ENCODE results near the gene INPP5A.

Gene INPP5A

DNA sequence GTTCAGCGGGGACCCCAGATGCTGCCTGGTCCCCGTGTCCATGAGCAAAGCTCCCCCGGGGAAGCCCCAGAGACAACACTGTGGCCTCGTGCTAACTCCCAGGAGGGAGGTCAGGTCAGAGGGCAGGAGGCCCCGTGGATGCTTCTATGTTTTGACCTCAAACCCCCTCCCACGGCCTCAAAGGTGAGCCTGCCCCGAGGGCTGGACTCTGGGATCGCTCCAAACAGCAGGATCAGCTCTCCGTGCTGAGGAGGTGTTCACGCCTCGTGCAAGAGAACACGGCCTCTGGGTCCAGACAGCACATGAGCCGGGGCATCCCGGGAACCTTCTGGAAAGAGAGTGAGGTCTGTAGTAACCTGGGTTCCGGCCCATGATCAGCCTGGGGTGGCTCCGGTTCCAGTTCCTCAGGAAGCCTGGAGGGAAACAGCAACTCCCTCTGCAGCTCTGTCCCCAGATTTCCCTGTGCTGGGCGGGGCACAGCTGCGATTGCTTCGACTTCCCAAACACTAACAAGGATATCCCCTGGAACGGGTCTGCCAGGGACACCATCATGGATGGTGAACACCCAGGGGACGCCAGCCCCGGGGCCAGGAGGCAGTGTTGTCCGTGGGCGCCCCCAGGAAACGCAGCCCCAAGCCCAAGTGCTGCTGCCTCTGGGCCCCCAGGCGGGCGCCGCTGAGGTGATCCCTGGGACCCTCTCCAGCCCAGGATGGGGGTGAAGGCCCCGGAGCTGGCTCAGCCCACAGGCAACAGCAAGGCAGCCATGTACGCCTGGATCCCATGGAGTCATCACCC, 18.0 kb upstream of the INPP5A start:
- no peak for DNase-seq

DNA sequence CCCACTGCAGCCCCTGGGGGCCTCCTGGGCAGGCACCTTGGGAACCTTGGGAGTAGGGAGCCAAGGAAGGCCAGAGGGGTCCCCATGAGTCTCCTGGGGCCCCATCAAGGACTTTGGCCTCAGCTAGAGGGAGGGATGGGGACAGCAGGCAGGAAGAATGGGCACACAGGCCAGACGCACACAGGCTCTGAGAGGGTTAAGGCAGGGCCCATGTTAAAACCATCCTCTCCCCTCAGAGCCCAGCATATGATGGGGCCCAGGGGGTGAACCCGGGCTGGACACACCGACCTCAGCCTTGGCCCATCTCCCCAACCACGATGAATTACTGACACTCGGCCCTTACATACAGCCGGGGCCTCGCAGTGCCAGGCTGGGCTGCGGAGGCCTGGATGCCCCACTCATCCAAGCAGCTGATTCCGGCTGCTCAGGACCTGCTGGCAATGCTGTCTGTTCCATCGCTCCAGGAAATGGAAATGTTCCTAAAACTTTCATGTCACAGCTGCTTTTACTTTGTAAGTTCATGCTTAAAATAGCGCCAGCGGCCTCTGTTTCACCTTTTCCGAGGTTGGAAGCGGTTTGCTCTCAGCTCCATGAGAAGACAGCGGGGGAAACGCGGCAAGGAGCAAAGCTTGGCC, 17.3 kb upstream of the INPP5A start:
- DNase-seq: no peak

DNA sequence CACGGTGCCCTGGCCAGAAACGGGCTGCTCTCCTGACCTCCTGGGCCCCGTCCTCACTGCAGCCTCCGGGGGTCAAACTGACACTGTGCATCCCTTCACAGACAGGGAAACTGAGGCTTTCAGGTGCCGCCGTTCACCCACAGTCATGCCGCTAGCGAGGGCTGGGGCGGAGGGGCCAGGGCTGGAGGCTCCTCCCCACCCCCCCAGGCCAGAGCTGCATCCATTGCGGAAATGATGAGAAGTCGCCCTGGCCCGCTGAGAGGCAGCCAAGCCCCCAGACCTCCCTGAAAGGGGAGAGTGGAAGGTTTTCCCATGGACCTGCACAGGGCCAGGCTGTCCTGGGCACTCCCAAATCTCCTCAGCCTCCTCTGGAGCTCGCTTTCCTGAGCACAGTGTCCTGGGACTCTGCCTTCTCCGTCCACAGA, 16.5 kb upstream of the INPP5A start:
- DNase-seq: no peak

DNA sequence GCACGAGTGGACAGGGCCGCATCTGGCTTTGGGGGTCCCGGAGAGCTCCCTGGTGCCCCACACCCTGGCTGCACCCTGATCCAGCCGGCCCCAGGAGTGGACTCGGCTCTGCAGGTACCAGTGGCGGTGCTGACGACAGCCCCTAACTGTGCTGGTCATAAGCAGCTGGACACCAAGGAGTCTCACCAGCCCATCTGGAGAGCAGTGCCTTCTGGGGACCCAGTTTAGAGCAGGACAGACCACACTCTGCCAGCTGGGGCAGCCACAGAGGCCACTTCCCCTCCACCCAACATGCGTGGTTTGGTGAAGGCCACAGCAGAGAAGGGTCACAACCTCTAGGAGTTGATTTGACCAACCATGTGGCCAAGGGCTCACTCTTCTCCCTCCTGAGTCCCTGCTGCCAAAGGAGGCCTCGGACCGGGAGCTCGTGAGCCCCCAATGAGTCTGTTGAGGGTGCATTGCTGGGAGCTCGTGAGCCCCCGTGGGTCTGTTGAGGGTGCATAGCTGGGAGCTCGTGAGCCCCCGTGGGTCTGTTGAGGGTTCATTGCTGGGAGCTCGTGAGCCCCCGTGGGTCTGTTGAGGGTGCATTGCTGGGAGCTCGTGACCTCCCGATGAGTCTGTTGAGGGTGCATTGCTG, 16.0 kb upstream of the INPP5A start:
- no peak for DNase-seq

DNA sequence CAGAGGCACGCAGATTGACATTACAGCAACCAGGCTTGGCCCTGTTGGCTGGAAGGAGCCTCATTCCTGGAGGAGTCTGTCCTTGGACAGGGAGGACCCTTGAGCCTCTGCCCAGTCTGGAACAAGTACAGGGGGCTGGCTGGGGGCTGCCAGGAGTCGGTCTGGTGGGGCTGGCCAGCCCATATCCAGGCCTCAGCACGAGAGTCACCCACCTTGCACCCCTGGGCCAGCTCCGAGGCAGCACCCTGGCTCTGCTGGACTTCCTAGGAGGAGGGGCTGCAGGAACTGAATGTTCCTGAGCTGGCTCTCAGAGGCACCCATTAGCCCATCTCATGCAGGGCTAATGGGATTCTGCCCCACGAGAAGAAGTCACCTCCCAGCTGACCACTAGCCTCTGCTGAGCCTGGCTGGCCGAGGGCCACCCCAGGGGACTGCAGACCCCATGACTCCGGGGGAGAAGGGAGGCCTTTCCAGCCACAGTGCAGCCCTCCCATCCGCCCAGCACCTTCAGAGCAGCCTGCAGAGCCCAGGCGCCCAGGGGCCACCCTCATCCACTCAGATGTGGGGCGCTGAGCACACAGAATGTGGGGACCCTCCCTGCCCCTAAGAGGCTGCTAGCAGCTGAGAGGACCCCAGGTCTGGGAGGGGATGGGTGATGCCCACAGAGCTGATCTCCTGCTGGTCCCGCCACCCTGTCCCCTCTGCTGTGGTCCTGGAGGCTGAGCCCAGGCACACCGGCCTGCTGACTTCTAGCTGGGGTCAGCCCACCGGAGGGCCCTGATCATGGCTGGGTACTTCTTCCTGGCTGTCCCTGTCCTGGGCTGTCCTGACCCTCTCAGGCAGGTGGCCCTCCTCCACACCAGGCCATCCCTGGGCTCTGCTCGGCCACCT, 14.8 kb upstream of the INPP5A start:
- no peak for DNase-seq

DNA sequence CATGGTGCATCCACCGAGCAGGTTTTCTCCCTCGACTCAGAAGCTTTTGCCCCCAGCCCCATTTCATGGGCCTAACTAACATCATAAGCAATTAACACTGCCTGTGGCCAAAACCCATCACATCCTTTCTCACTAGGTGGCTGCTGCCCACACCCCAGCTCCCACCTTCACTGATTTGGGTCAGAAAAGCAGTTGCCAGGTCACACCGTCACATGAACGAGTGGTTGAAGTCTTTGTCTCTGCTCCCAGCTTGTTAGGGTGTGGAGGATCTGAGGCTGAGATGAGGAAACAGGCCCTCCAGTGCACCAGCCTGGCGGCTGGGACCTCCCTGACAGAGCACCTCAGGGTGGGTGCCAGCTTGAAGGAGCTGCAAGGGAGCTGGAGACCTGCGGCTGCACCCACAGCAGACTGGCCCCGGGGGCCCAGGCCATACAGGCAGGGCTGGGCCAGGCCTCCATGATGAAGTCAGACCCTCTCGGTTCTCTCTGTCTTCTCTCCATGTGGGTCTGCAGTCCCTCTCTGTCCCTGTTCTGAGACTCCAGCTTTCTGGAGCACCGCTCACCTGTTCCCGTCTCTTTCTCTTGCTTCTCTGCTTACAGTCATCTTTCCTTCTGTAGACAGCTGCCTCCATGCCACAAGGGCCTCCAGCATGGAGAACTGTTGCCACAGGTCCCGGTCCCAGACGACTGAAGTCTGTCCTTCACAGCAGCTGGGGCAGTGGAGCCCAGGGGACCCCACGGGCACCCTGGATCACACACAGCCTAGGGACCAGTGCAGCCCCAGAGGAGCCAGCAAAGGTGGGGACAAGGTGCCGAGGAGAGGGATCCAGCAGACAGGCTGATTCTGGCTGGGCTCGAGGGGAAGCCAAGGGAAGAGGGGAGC, 13.8 kb upstream of the INPP5A start:
- no peak for DNase-seq

DNA sequence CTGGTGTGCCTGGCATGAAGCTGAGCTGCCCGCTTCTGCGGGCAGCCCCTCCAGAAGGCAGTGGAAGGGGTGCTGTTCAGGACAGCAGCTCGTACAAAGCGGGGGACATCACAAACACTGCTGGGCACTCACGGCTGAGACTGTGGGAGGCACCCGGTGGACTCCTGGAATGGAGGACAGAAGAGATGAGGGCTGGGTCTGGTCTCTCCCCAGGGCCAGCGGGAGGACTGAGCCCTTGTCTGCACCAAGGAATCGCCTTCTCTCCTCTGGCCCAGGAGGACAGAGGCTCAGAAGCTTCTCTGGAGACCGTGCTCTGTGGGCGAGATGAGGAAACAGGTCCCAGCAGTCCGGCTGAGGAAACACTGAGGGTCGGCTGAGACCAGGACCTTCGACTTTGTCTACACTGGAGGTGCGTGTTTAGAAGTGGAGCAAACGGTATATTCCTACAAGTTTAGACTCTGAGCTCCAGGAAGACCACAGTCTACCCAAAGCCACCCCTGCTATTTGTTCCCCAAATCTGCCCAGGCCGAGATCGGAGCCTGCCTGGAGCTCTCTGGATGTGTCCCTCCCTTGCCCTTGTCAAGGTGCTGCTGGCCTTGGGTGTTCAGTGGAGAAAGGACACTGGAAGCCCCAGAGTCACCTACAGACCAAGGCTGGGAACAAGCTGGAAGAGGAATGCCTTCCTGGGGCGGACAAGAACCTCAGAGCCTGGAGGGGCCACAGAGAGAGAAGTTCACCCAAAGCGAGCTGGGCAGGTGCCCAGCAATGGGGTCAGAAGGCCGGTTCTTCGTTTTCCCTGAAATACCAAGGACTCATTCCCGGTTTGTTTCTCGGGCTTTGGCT, 12.9 kb upstream of the INPP5A start:
- DNase-seq: no peak

DNA sequence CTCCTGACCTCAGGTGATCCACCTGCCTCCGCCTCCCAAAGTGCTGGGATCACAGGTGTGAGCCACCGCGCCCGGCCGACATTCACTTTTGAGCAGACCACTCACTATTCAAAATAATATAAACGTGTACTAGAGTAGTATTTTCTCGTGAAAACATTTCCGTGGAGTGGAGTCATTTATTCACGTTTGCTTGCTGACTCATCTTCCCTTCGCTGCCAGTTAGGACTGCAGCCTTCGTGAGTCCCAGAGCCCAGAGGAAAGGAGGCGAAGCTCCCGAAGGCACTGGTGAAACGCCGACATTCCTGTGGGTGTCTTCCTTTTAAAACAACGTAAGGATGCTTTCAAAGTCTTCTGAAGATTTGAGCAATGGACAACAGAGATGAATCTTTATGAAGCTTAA, 10.9 kb upstream of the INPP5A start:
- DNase-seq: no peak

DNA sequence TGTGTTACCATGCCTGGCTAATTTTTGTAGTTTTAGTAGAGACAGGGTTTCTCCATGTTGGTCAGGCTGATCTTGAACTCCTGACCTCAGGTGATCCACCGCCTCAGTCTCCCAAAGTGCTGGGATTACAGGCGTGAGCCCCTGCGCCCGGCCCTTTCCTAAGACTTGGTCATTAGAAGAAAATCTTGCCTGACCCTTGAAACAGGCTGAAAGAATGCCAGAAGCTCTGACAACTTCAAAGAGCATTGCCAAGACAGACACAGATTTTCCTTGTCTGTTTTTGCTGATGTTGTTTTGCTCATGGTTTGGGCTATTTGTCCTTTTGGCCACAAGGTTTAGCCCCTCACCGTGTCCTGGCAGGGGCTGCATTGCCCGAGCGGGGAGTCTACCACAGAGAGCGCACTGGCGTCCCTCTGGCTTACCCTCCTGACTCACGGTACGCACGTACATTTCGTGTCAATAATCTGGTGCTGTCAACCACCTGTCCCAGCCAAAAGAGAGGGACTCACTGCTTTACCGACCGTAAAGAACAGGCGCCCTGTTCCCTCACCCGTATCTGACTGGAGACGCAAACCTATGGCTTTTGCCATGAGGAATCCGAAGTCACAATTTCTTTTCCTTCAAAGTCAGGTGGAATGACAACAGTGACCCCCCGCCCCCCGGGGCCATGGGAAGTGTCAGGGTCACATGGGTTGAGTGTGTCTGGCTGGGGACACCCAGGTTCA, 10.1 kb upstream of the INPP5A start:
- DNase-seq: no peak

DNA sequence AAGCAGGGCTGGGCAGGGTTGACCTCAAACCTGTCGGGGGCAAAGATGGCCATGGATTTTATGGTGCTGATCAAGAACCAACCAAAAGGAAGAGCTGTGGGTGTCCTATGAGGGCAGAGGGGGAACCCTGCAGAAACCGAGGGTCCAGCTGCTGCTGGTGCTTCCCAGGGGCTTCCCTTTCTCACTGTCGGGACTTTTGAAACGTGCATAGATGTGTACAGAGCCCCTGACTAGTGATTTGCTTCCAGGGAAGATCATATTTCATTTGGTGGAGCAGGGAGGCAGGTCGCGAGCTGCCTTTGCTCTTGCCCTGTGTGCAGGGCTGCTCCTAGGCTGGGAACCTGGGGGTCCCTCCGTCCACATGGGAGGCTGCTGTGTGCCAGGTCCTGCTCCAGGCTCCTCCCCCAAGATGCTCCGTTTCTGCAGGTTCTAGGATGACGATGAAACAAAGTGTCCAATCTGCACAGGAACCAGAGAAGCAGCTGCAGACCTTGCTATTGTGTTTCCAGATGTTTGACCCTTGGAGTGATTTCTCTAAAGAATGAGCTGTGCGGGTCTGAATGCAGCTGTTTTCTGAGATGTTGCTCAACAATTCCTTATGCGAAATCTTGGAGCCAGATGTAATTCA, 9.4 kb upstream of the INPP5A start:
- no peak for DNase-seq

DNA sequence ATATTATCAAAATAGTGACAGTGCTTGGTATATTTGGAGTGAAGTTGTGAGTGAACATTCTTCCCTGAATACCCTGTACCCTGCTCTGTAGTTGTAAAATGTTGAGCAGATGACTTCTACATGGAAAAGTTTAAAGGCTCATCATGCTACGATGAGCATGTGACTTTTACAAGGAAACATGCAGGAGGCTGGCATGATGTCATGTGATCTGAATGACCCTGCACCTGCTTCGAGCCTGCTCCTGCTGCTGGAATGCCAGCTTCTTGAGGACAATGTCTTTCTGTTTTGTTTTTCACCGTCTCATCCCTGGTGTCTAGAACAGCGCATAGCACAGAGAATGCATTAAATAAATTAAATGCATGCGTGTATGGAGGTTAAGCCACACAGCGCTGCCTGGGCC, 5.4 kb upstream of the INPP5A start:
- DNase-seq: no peak

DNA sequence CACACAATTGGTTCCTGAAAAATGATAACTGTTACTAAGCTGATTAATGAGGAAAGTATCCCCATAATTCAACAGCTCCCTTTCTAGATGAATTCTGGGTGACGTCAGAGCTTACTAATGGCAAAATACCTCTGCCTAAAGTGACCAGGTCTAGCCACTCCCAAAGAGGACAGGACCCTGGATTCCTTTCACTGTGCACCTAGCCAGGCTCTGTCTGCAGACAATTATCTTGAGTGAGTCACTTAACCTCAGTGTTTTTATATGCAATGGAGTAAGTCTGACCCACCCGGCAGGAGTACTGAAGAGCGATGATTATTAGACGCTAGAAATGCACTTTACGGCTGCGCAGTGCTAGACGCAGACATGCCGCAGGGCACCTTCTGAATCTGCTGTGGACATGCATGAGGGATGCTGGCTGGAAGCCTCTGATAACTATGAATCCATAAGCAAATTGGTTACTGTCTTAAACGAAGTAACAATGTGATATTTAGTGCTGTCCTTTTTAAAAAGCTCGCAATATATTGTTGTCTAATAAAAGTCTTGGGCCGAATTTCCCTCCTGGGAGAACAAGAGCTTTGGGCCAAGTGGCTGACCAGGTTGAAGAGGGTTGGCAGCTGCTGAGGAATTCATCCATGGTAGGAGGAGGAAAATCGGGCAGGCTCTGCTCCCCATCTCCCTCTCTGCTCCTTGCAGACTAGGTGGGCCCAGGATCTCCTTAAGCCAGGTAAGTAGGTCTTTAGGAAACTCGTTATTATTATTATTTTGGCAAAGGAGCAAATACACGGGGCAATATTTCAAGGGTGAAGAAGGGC, 4.6 kb upstream of the INPP5A start:
- no peak for DNase-seq

DNA sequence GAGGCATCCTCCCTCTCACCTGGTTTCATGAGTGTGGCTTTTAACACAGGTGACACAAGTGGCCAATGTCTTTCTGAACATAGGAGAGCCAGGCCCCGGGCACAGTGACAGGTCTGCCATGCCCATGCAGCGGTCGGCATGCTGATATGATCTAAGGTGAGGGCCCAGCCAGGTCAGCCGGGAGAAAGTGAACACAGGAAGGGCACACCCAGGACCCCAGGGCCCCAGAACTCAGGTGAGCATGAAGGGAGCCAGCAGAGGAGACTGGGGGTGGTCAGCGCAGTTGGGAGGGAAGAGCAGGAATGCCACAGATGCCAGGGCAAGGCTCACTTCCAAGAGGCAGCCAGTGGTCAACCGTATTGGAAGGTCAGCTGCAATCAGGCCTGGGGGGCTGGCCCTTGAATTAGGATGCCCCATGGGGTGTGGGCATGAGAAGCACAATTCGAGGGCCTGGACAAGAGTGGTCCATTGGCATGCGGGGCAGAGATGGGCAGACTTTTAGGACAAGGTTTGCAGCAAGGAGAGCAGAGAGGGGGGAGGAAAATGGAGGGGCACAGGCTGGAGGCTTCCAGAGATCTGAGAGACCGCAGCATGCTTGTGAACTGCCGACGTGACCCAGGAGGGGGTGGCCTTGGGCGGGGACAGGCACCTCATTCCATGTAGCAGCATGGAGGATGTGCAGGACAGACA, 3.9 kb upstream of the INPP5A start:
- no peak for DNase-seq

DNA sequence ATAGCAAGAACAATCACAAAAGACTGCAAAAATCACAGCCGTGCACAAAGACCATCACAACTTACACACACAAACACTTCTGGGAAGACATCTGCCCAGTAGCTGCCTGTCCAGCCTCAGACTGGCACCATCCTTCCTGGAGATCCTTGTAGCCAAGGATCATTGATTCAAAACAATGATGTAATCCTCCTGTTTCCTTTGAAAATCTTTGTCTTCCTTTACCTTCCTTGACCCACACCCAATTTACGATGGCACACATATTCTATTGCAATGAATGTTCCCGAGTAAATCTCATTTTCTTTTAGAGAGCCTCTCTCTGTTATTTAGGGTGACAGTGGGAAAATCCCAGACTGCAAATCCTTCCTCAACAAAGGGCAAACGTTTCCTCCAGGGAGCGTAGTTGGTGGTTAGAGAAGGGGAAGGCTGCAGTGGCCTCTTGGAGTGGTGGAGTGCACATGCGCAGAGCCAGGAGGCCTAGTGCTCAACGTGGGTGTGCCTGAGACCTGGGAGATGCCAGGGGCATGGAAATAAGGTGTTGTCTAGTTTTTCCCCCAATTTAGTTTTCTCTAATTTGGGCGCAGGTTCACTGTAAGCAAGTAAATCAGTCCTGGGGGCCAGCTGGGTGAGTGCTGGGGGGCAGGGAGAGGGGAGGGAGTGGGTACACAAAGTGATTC, 3.1 kb upstream of the INPP5A start:
- DNase-seq: no peak

DNA sequence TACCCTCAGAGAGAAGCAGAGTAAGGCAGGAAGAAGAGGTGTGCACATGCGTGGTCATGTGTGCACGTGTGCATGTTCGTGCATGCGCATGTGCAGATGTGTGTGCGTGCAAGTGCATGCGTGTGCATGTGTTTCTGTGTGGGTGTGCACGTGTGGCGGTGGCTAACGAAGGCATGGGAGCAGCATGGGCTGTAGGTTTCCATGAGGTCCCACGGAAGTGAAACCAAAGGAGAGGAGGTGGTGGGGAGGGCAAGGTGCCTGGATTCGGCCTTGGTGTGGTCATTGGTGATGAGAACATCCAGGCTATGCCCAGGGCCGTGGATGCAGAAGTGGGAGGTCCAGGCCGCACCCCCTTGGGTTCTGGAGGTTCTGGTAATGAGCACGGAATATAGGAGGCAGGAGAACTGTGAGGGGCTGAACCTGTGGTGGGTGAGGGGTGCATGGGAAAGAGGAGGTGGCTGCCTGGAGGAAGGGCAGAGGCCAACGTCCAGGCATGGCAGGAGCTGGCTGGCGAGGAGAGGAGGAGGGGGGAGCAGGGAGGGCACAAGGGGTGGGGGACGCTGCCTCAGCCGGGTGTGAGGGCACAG, 2.4 kb upstream of the INPP5A start:
- no peak for DNase-seq

DNA sequence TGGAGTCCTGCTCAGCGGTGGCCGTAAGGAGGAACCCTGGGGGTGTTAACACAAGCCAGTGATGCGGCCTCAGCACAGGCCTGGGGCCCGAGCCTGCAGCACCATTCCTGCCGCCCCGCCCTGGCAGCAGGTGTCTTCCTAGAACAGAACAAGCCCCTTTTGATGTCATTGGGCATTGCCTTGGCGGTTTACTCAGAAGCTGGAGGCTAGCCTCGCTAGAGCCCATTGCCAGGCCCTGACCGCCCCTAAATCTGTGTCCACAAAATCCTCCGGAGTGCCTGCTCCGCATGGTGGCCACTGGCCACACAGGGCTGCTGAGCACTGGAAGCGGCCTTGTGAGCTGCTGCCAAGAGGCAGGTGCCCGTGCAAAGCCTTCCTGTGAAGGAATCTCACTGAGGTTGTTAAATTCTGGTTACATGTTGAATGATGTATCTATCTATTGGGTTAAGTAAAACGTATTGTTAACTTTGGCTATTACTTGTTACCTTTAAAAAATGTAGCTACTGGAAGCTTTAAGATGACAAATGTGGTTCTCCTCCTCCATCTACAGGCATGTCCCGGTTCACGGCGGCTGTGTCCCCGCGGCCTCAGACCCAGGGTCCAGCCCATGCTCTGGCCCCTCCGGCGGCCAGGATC, 1.2 kb upstream of the INPP5A start:
- DNase-seq: no peak

All from inflammatory macrophage treated with lipopolysaccharide for 4 hours (primary cell).